Islet precursor cell (in vitro differentiated cells): ENCODE results near the gene MCC.

Source experiments
- DNase-seq: peaks from one replicate; pipeline ENCODE4 v3.0.0-alpha.2; 2018

Gene MCC

GRCh38 chr5:113217619-113218184, 270.6 kb downstream of the MCC start:
- DNase-seq: no peak

GRCh38 chr5:113216545-113216944, 271.7 kb downstream of the MCC start:
- DNase-seq: no peak

GRCh38 chr5:113215401-113216060, 272.7 kb downstream of the MCC start:
- DNase-seq: no peak

GRCh38 chr5:113214606-113215323, 273.5 kb downstream of the MCC start:
- no peak for DNase-seq

GRCh38 chr5:113213551-113214425, 274.5 kb downstream of the MCC start:
- DNase-seq: no peak

GRCh38 chr5:113212244-113212920, 275.9 kb downstream of the MCC start:
- DNase-seq: no peak

GRCh38 chr5:113209498-113209897, 278.8 kb downstream of the MCC start:
- DNase-seq: no peak

- DNase-seq: no peak
Measured at GRCh38 chr5:113205807-113206206, 282.4 kb downstream of the MCC start.

- no peak for DNase-seq
Measured at GRCh38 chr5:113205323-113205722, 282.9 kb downstream of the MCC start.

- DNase-seq: peak; percentile 68
Measured at GRCh38 chr5:113204525-113205161, 283.6 kb downstream of the MCC start.

- no peak for DNase-seq
Measured at GRCh38 chr5:113203916-113204315, 284.3 kb downstream of the MCC start.

- DNase-seq: peak; percentile 95
Measured at GRCh38 chr5:113202746-113203716, 285.2 kb downstream of the MCC start.

GRCh38 chr5:113202287-113202686, 286.0 kb downstream of the MCC start:
- DNase-seq: no peak

- DNase-seq: no peak
Measured at GRCh38 chr5:113201715-113202114, 286.5 kb downstream of the MCC start.

- no peak for DNase-seq
Measured at GRCh38 chr5:113199122-113199905, 288.9 kb downstream of the MCC start.

GRCh38 chr5:113197456-113198200, 290.6 kb downstream of the MCC start:
- no peak for DNase-seq

- no peak for DNase-seq
Measured at GRCh38 chr5:113195771-113196170, 292.5 kb downstream of the MCC start.

- DNase-seq: no peak
Measured at GRCh38 chr5:113195251-113195650, 293.0 kb downstream of the MCC start.

GRCh38 chr5:113194591-113194990, 293.7 kb downstream of the MCC start:
- no peak for DNase-seq
